GM12878 (cell line): Measurements from ENCODE around the gene LDLRAD4. TPM values are rescaled to one million over a fixed set of nuclear protein-coding genes. Genes with fewer than 3 reads are reported as not detected.

ENCODE experiments used
- ATAC-seq: fragments of 200-7000 bp; cut with Tn5 transposase; 3 replicates; pipeline ENCODE4 v1.9.1; 2020; ENCODE audit warnings: mild to moderate bottlenecking, moderate library complexity
- BruUV-seq: library from RNA; stranded (reverse); fragments of 400-500 nt; replicated peaks from 2 replicates; lab custom pipeline; 2021; lab: Mats Ljungman, UMichigan
- CTCF ChIA-PET: fragments of 300-600 bp; sonication (Branson Sonifier 250); formaldehyde crosslinking; extraction: SDS; loops from one replicate; lab custom pipeline; 2021; ENCODE audit warnings: inconsistent platforms; lab: Yijun Ruan, JAX
- POLR2A ChIA-PET: fragments of 350-600 bp; formaldehyde crosslinking; extraction: SDS; loops from one replicate; lab custom pipeline; 2021; ENCODE audit warnings: inconsistent platforms; lab: Charles Lee
- RAD21 ChIA-PET: fragments of 300-600 bp; sonication (Branson Sonifier 250); formaldehyde crosslinking; loops from one replicate; lab custom pipeline; 2023; ENCODE audit warnings: antibody characterized with exemption; ENCODE audit not compliant: unreplicated experiment; lab: Charles Lee
- SMC1A ChIA-PET: fragments of 300-600 bp; sonication (Branson Sonifier 250); formaldehyde crosslinking; loops from one replicate; lab custom pipeline; 2023; ENCODE audit not compliant: unreplicated experiment, uncharacterized antibody; lab: Charles Lee
- DNase-seq: peaks from one replicate; pipeline ENCODE4 v3.0.0-alpha.2; 2011; ENCODE audit warnings: low read depth, low spot score
- FAIRE-seq: peaks from 3 replicates; lab custom pipeline; 2011; peaks lifted over from hg19 to GRCh38; lab: Jason Lieb, UNC
- H2AFZ ChIP-seq: 2 replicates; pipeline ENCODE4 v1.6.0; 2011; ENCODE audit warnings: low read depth, low read length, control low read depth; ENCODE audit not compliant: control insufficient read depth
- H3K27ac ChIP-seq: 2 replicates; pipeline ENCODE4 v1.5.1; 2011; ENCODE audit warnings: control low read depth; ENCODE audit not compliant: control insufficient read depth, insufficient read depth
- H3K27me3 ChIP-seq, 2 experiments: replicated peaks in 1 of 2; 2 replicates each; pipeline versions ENCODE4 v1.6.0 to v1.6.1; 2011; ENCODE audit warnings: low read length in 1 of 2; ENCODE audit not compliant: control insufficient read depth in 2 of 2, insufficient read depth in 2 of 2
- H3K36me3 ChIP-seq, 2 experiments: 2 replicates each; pipeline ENCODE4 v1.5.1; 2011; ENCODE audit warnings: low read length in 1 of 2; ENCODE audit not compliant: control insufficient read depth in 2 of 2, insufficient read depth in 2 of 2
- H3K4me1 ChIP-seq: 2 replicates; pipeline ENCODE4 v1.6.1; 2011; ENCODE audit warnings: mild to moderate bottlenecking, low read length, moderate library complexity, mixed read lengths; ENCODE audit not compliant: control insufficient read depth, insufficient read depth
- H3K4me2 ChIP-seq: 2 replicates; pipeline ENCODE4 v1.6.0; 2011; ENCODE audit warnings: control low read depth; ENCODE audit not compliant: control insufficient read depth, insufficient read depth
- H3K4me3 ChIP-seq: fragments of 200-600 bp; sonication (generic); 2 replicates; pipeline ENCODE4 v1.5.1; 2016
- H3K79me2 ChIP-seq: 2 replicates; pipeline ENCODE4 v1.6.0; 2011; ENCODE audit warnings: low read length; ENCODE audit not compliant: control insufficient read depth, insufficient read depth
- H3K9ac ChIP-seq: 2 replicates; pipeline ENCODE4 v1.8.0; 2011; ENCODE audit warnings: low read length, control low read depth, mixed read lengths; ENCODE audit not compliant: control insufficient read depth, insufficient read depth
- H3K9me3 ChIP-seq: replicated peaks from 3 replicates; pipeline ENCODE4 v1.5.1; 2011; ENCODE audit warnings: mild to moderate bottlenecking, low read length; ENCODE audit not compliant: control insufficient read depth, insufficient read depth
- H4K20me1 ChIP-seq: 2 replicates; pipeline ENCODE4 v1.6.0; 2011; ENCODE audit not compliant: control insufficient read depth, insufficient read depth
- ASH2L ChIP-seq: fragments of 300-600, 200-600 bp; sonication (generic); IDR thresholded peaks from 2 replicates; pipeline ENCODE4 v1.6.1; 2017; ENCODE audit warnings: low read depth, mild to moderate bottlenecking, borderline replicate concordance
- HDAC6 ChIP-seq: fragments of 200-600 bp; sonication (generic); IDR thresholded peaks from one replicate; pipeline ENCODE4 v1.8.0; 2017; ENCODE audit warnings: antibody characterized with exemption; ENCODE audit not compliant: unreplicated experiment
- IKZF1 ChIP-seq: fragments of 450-650 bp; conservative IDR thresholded peaks from 2 replicates; pipeline ENCODE4 v1.6.1; 2017; ENCODE audit warnings: antibody characterized with exemption, mild to moderate bottlenecking
- NFXL1 ChIP-seq: fragments of 450-650 bp; IDR thresholded peaks from 2 replicates; pipeline ENCODE4 v1.6.1; 2017; ENCODE audit warnings: antibody characterized with exemption, mild to moderate bottlenecking, borderline replicate concordance
- PML ChIP-seq: IDR thresholded peaks from 2 replicates; pipeline ENCODE4 v1.6.1; 2012; ENCODE audit warnings: low read length, inconsistent platforms
- POLR2A ChIP-seq: IDR thresholded peaks from 2 replicates; pipeline ENCODE4 v1.6.1; 2011; ENCODE audit warnings: low read depth, mild to moderate bottlenecking, low read length
- SMARCA5 ChIP-seq: fragments of 450-650 bp; IDR thresholded peaks from 2 replicates; pipeline ENCODE4 v1.6.1; 2017; ENCODE audit warnings: mild to moderate bottlenecking
- SMC3 ChIP-seq: IDR thresholded peaks from 2 replicates; pipeline ENCODE4 v1.6.1; 2011; ENCODE audit warnings: low read length, improper control_type of control experiment, borderline replicate concordance
- SPI1 ChIP-seq: IDR thresholded peaks from 2 replicates; pipeline ENCODE4 v1.6.1; 2011; ENCODE audit warnings: low read depth, mild to moderate bottlenecking, low read length, moderate library complexity, borderline replicate concordance; ENCODE audit not compliant: insufficient read depth
- TCF12 ChIP-seq: IDR thresholded peaks from 2 replicates; pipeline ENCODE4 v1.6.1; 2011; ENCODE audit warnings: low read depth, mild to moderate bottlenecking, low read length
- USF2 ChIP-seq: IDR thresholded peaks from 2 replicates; pipeline ENCODE4 v1.6.1; 2011; ENCODE audit warnings: low read depth, low read length, improper control_type of control experiment, borderline replicate concordance
- ZNF274 ChIP-seq: IDR thresholded peaks from one replicate; pipeline ENCODE4 v1.8.0; 2011; ENCODE audit not compliant: insufficient read length, insufficient read depth
- WGBS: methylation state at CpG from one replicate; pipeline ENCODE4 v1.1.6; 2016; ENCODE audit warnings: low lambda C conversion rate; ENCODE audit not compliant: insufficient replicate concordance, insufficient coverage; ENCODE audit errors: missing lambda C conversion rate; 5-methylcytosine and 5-hydroxymethylcytosine counted together
- in situ Hi-C: fragments of 300-500 bp; cut with MboI; formaldehyde crosslinking; loops from 9 replicates; pipeline ENCODE4 v1.14.3; 2018; ENCODE audit warnings: mixed read lengths
- intact Hi-C: fragments of 100-400 bp; cut with micrococcal nuclease; formaldehyde crosslinking; loops from one replicate; pipeline ENCODE4 v1.14.2; 2022; ENCODE audit not compliant: unreplicated experiment
- polyA plus RNA-seq, 11 experiments: library from polyadenylated mRNA; depleted of rRNA in 4 of 11; unstranded in 6 of 11; stranded (reverse) in 5 of 11; fragments of >200 nt; fragmentation: Nextera tagmentation in 4 of 11; fragmentation: Illumina TruSeq in 1 of 11; extraction: Ambion mirVana in 4 of 11; extraction: Trizol in 1 of 11; gene quantifications; 1 replicate in 1 of 11; 2 replicates in 10 of 11; pipeline versions ENCODE4 v1.2.1 to v1.2.3, GENCODE V29; 2011 to 2016; ENCODE audit warnings: inconsistent platforms in 2 of 11, missing spikeins in 2 of 11, low read depth in 1 of 11
- total RNA-seq, 4 experiments: library from RNA; depleted of rRNA in 3 of 4; stranded (reverse); fragments of >200 nt in 3 of 4; fragmentation: Illumina TruSeq in 1 of 4; extraction: Trizol in 1 of 4; gene quantifications; 2 replicates each; pipeline versions ENCODE4 v1.2.1 to v1.2.3, GENCODE V29; 2013 to 2021
- TF ChIP-seq, protein P1 (sequence below): fragments of 450-650 bp; IDR thresholded peaks from 2 replicates; pipeline ENCODE4 v1.6.1; 2016; ENCODE audit warnings: mild to moderate bottlenecking

The LDLRAD4 gene
- total and polyA plus RNA-seq, 10 of the 15 experiments (the other 5 are each of a cell fraction or from before 2014, with no cell fraction given): 2.7 to 16.8 (median 11.2) TPM

GRCh38 chr18:13444430-13445240 lies 226.1 kb downstream of the LDLRAD4 start:
- TF ChIP-seq IKZF1: no peak
- TF ChIP-seq SPI1: no peak
- TF ChIP-seq PML: no peak
- no peak for TF ChIP-seq HDAC6
- TF ChIP-seq SMC3: no peak
- no peak for TF ChIP-seq USF2
- no peak for TF ChIP-seq ZNF274
- TF ChIP-seq, protein P1, sequence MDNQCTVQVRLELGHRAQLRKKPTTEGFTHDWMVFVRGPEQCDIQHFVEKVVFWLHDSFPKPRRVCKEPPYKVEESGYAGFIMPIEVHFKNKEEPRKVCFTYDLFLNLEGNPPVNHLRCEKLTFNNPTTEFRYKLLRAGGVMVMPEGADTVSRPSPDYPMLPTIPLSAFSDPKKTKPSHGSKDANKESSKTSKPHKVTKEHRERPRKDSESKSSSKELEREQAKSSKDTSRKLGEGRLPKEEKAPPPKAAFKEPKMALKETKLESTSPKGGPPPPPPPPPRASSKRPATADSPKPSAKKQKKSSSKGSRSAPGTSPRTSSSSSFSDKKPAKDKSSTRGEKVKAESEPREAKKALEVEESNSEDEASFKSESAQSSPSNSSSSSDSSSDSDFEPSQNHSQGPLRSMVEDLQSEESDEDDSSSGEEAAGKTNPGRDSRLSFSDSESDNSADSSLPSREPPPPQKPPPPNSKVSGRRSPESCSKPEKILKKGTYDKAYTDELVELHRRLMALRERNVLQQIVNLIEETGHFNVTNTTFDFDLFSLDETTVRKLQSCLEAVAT: no peak
- no peak for TF ChIP-seq ASH2L
- no peak for TF ChIP-seq POLR2A
- no peak for TF ChIP-seq SMARCA5
- TF ChIP-seq NFXL1: no peak
- TF ChIP-seq TCF12: no peak
- DNase-seq (no peak), ATAC-seq (no peak), FAIRE-seq (no peak)
- ChIA-PET CTCF (no interaction called here), SMC1A (no interaction called here), POLR2A (no interaction called here), RAD21 (no interaction called here)
- intact Hi-C loops: no loop called here
- no peaks in the 10 kb centered on the region for H3K79me2 ChIP-seq
- no peaks in the 10 kb centered on the region; a peak in 1 of 4 replicates for H3K27me3 ChIP-seq
- H2AFZ ChIP-seq: no peak overlapping the region
- H4K20me1 ChIP-seq: no peaks in the 10 kb centered on the region
- no peak overlapping the region for H3K4me2 ChIP-seq
- 47% methylated on average over 8 of the region's 8 CpGs for WGBS
- H3K36me3 ChIP-seq: no peaks in the 10 kb centered on the region
- no peak overlapping the region for H3K9ac ChIP-seq
- no peak overlapping the region for H3K27ac ChIP-seq
- BruUV-seq: no TSS peak
- H3K4me3 ChIP-seq: no peak overlapping the region
- no peaks in the 10 kb centered on the region for H3K4me1 ChIP-seq
- H3K9me3 ChIP-seq: no peaks in the 10 kb centered on the region
- in situ Hi-C loops: no loop called here
